H1 (cell line): Measurements from ENCODE around the gene KLHDC8B.

ENCODE experiments used
- ATF3 ChIP-seq: IDR thresholded peaks from 2 replicates; pipeline ENCODE4 v1.6.1; 2011; ENCODE audit warnings: low read depth, mild to moderate bottlenecking, low read length; ENCODE audit not compliant: insufficient read depth
- CHD7 ChIP-seq: fragments of 300-600 bp; sonication (generic); IDR thresholded peaks from 2 replicates; pipeline ENCODE4 v1.7.1; 2012; ENCODE audit warnings: low read length, moderate library complexity, mild to moderate bottlenecking, inconsistent platforms; ENCODE audit not compliant: insufficient replicate concordance
- HDAC6 ChIP-seq: IDR thresholded peaks from one replicate; pipeline ENCODE4 v1.7.1; 2012; ENCODE audit warnings: low read depth, mild to moderate bottlenecking, inconsistent platforms, low read length, moderate library complexity
- KDM5A ChIP-seq: fragments of 200-600 bp; IDR thresholded peaks from 2 replicates; pipeline ENCODE4 v1.7.1; 2012; ENCODE audit warnings: mild to moderate bottlenecking, low read length, inconsistent platforms, mixed read lengths
- POLR2AphosphoS5 ChIP-seq: IDR thresholded peaks from 2 replicates; pipeline ENCODE4 v1.6.1; 2011; ENCODE audit warnings: low read depth, low read length

- no peak for TF ChIP-seq ATF3
- no peak for TF ChIP-seq KDM5A
- no peak for TF ChIP-seq CHD7
- TF ChIP-seq POLR2AphosphoS5, result no peak
- TF ChIP-seq HDAC6, result no peak
Measured at GRCh38 chr3:49158792-49159191, 12.6 kb upstream of the KLHDC8B start.
